Left renal pelvis (tissue), 4 donors: ENCODE results near the gene RPS19BP1. TPM values are rescaled to one million over a fixed set of nuclear protein-coding genes. Genes with fewer than 3 reads are reported as not detected.
"Not testable (repeated sequence)": the region's sequence is repeated elsewhere in the genome, so short reads cannot be mapped to it uniquely, and the experiment has no call there.

Source experiments
- DNase-seq, 4 donors: peaks; one replicate each; pipeline ENCODE4 v3.0.0-alpha.2; 2013; ENCODE audit warnings: low read depth in 4 of 4, low spot score in 3 of 4
- polyA plus RNA-seq, 4 donors: library from polyadenylated mRNA; unstranded; fragments of 120-200 nt; gene quantifications; one replicate each; pipeline ENCODE4 v1.2.1, GENCODE V29; 2013; ENCODE audit not compliant: insufficient read length in 4 of 4

The RPS19BP1 gene
- polyA plus RNA-seq, 4 donors = 33.2 to 61.4 (median 44.0) TPM

DNA sequence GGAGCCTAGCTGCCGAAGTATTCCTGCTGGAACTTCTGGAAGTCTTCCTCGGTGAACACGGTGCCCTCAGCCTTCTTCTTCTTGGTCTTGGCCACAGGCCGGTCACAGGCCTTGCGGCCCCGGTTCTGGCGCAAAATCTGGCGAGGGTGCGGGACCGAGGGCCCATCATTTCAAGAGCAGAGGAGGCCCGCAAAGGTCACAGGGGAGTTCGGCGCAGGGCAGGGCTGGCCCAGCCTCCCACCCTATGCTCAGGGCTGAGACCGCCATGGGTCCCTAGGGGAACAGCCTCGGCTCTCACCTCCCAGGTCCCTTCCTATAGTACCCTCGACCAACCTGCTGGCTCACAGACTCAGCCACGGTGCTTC is 3.1 kb downstream of the RPS19BP1 start:
- DNase-seq = no peak

DNA sequence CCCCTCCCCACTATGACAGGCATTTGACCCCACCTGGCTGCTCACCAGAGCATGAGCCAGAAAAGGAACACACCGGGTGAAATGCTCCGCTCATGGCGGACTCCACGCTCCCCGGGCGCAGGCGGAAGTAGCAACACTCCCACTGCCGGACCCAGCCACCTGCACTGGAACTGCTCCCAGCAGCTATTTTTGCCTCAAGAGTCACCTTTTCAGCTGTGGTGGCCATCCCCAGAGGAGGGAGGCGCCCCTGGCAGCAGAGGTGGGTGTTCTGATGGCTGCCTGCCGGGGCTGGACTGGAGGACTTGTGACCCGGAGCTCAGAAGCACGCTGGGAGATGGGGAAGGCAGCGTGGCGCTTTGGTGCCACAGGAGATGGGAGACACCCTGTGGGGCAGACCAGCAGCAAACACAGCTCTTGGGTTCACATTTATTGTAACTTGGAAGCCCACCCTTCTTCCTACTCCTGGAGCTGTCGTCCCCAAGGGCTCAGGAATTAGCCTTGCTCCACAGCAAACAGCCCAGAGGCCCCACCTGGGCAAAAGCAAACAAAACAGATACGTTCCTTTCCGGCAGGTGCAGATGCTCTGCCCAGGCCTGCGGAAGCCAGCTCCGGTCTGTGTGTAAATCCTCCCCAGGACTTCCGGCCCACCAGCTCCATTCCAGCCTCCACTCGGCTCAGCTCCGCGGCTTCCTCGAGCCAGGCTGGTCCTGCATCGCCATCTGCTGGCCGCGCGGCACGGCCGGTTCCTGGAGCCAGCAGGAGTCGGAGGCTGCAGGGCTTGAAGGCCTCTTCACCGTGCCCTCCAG is 3.7 kb downstream of the RPS19BP1 start:
- peak in 3 of 4 donors; percentile 69 to 88 (median 80) for DNase-seq

DNA sequence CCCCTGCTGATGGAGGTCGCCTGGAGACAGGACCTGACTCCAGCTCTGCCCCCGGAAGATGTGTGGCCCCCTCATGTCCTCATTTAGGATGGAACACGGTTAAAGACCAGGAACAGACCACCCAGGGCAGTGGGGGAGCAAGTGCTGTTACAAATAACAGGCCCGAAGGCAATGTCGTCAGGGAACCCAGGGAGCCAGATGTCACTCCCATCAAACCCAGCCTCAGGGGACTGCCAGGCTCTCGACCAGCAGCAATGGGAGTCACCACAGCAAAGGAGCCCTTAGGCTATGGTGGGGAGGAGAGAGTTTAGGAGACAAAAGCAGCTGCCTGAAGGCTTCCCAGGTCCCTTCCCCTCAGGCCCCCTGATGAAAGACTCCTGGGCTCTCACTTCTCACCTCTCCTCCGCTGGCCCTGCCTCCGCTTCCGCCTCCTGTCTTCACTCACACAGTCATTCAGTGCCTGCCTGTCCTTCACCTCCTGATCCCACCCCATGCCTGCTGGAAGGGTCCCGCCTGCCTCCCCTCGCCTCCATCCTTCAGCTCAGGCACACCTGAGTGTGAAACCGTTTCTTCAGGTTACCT is 4.4 kb downstream of the RPS19BP1 start:
- no peak for DNase-seq

DNA sequence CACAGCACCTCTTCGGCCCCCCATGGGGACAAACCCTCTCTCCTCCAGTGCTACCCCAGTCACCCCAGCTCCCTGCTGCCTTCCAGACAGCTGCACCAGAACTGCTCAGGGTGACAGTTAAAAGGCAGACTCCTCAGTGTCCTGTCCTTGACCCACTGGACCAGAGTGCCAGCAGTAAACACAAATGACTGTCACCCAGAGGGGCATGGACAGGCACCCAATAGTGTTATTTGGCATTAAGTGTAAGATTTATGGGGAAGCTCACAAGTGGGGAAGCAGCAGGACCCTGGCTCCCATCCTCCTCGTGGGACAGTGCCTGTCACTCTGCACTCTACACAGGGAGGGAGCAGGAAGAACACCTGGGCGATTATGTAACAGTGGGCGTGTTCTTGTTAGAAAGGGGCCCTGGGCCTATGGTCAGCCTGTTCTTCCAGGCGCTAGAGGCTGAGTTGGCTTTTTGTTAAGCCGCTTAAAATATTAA is 5.0 kb downstream of the RPS19BP1 start:
- no peak for DNase-seq

DNA sequence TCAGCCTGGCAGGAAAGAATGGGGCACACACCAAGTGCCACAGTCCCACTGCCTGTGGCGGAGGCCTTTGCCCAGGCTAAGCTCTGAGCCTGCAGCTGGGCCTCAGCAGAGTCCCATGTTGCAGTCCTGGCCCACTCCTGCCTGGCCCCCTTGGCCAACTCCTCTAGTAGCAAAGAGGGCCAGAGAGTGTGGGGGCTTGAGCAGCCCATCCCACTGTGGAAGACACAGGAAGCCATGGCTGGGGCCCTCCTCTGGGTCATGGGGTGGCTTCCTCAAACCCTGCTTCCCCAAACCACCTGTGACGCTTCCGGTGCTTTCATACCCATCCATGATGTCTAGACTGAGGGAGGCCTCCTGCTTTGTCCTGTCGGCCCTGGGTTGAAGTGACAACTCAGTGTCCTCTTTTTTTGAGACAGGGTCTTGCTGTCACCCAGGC is 5.8 kb downstream of the RPS19BP1 start:
- no peak for DNase-seq

DNA sequence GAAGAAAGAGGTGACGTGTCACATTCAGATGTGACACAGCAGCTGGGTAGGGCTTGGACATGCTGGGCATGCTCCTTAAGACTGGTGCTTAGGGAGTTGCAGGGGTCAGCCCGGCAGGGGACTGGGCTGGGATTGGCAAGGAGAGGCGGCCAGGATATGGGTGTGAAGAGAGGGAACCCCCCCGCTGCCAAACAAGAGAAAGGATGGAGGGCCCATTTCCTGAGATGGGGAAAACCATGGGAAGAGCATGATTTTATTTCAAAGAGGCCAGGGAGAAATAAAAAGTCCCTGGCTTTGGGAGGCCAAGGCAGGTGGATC is 6.9 kb downstream of the RPS19BP1 start:
- no peak for DNase-seq

DNA sequence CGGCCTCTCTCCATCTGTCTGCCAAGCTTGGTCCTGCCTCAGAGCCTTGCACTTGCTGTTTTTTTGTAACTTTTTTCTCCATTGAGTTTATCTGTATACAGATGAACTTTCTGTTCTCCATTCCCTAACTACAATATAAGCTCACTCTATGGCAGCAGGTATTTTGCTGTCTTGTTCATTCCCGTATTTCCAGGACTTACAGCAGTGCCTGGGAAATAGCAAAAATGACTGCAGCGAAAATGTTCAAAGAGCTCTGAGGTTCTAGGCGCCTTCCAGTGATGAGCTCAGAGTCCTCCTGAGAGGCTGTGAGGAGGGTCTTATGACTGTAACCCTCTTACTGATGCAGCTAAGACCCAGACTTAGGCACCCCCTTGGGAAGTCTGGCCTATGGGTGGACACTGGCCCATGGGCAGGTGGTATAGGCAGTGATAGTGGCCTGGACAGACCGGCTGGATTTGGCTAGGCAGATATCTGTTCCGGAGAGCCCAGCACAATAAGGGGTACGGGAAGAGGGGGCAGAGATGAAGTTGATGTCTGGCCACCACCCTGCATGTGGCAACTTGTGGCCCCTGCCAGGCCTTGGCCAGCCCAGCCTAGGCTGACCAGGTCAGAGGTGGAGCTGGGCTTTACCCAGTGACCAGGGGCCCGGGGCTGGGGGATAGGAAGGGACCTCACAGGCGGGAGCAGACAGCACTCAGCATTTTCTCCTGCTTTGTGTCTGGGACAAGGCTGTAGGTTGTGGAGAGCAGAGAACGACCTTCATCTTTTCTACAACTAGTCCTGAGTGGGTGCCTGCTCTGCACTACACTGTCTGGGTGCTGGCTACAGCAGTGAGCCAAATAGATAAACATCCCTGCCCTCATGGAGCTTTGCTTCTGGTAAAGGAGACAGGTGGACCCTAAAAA is 7.5 kb downstream of the RPS19BP1 start:
- no peak for DNase-seq

DNA sequence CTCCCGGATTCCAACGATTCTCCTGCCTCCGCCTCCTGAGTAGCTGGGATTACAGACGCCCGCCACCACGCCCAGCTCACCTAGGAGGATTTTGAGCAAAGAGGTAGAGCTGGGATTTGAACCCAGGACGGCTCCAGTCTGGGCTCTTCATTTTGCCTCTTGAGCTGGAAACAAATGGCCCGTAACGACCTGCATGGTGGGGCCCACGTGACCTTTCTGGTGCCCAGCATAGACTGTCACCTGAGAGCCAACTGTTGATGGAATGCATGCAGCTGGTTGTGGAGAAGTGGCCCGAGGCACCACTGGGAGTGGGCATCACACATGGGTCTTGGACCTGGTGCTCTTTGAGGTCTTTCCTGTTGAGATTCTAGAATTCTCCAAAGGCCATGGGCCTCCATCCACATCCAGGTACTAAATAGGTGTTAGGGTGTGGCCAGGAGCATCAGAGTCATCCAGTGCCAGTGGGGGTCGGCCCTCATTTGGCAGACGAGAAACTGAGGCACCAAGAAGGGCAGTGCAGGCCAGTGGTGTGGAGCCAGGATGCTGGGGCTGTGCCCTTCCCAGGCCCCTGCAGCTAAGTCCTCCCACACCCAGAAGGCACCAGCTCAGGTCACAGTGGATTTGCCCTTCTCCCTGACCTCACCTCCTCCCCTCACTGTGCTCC is 8.3 kb downstream of the RPS19BP1 start:
- DNase-seq = no peak

DNA sequence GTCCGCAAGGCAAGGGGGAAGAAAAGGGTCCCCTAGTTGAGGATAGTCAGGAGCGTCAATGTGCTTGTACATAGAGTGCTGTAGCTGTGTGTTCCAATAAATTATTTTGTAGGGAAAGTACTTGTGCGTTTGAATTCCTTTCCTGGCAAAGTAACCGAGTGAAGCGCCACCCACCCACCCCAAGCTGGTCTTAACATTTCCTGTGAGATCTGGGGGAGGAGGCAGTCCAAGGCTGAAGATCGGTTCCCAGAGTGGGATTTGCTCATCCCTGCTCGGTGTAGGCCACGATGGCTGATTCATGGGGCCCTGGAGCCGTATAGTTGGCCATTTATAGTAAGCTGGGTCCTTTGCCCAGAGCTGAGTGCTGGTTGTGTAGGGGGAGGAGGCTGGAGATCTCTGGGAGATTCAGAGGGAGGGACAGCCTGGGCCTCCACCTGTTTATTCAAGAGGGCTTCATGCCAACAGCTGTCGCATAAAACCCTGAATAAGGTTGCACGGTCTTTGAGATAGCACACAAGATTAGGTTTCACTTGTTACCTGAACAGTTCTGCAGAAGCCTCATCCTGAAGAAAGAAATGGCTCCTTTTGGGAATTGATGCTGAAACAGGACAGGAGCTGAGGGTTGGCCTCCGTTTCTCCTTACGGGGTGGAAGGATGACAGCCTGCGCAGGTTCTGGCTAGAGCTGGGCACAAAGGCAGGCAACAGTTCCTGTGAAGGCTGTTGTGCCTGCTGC is 9.8 kb downstream of the RPS19BP1 start:
- no peak for DNase-seq

DNA sequence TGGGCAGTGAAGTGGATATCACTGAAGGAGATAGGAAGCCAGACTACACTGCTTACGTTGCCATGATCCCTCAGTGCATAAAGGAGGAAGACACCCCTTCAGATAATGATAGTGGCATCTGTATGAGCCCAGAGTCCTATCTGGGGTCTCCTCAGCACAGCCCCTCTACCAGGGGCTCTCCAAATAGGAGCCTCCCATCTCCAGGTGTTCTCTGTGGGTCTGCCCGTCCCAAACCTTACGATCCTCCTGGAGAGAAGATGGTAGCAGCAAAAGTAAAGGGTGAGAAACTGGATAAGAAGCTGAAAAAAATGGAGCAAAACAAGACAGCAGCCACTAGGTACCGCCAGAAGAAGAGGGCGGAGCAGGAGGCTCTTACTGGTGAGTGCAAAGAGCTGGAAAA is 10.5 kb downstream of the RPS19BP1 start:
- DNase-seq = not testable (repeated sequence)

DNA sequence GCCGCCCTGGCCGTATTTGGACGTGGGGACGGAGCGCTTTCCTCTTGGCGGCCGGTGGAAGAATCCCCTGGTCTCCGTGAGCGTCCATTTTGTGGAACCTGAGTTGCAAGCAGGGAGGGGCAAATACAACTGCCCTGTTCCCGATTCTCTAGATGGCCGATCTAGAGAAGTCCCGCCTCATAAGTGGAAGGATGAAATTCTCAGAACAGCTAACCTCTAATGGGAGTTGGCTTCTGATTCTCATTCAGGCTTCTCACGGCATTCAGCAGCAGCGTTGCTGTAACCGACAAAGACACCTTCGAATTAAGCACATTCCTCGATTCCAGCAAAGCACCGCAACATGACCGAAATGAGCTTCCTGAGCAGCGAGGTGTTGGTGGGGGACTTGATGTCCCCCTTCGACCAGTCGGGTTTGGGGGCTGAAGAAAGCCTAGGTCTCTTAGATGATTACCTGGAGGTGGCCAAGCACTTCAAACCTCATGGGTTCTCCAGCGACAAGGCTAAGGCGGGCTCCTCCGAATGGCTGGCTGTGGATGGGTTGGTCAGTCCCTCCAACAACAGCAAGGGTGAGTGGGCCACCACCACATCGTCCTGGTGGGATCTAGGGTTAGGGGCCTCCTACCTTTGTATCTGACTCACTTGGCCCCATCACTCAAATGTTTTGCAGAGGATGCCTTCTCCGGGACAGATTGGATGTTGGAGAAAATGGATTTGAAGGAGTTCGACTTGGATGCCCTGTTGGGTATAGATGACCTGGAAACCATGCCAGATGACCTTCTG is 11.3 kb downstream of the RPS19BP1 start:
- DNase-seq = not testable (repeated sequence)

DNA sequence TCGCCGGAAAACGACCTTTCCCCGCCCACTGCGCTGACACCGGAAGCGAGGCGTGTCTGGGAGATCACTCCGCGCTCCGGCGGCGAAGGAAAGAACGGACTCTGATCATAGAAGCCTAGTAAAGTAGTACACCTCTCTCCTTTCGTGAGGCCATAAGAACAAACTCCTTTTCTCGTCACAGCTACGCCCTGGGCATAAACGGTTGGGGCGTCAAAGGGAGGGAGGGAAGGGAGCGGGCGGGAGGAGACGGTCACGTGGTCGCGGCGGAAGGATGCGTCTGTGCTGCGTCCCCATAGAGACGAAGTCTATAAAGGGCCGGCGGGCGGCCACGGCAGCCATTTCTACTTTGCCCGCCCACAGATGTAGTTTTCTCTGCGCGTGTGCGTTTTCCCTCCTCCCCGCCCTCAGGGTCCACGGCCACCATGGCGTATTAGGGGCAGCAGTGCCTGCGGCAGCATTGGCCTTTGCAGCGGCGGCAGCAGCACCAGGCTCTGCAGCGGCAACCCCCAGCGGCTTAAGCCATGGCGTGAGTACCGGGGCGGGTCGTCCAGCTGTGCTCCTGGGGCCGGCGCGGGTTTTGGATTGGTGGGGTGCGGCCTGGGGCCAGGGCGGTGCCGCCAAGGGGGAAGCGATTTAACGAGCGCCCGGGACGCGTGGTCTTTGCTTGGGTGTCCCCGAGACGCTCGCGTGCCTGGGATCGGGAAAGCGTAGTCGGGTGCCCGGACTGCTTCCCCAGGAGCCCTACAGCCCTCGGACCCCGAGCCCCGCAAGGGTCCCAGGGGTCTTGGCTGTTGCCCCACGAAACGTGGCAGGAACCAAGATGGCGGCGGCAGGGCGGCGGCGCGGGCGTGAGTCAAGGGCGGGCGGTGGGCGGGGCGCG is 12.1 kb downstream of the RPS19BP1 start, which contains the start of gene ATF4:
TSS of gene ATF4 (plus strand) at position 337 of the 880 bp plus-strand sequence. CDS start 884 bp downstream, outside the sequence.
- DNase-seq = peak in 3 of 4 donors; percentile 98 to 100 (median 98)

DNA sequence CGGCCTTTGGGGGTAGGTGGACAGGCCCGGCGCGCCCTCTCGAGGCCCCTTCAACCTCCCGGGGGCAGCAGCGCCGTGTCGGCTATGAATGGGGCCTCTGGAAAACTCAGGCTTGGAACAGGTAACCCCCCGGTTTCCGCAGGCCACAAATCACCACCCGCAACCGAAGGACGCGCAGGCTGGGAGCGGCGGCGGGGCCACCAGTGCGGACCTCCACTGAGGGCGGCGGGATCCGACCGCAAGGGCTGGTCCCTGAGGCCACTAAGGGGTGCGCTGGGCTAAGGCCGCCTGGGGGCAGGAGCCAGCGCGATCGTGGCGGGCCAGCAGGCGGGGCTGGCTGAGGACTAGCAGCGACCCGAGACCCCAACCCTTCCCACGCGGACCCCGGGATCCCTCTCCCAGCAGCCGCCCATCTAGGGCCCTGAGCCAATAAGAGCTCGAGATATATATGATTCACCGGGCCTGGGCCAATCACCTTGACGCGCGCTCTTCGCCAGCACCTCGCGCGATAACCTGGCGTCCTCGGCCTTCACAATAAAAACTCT is 12.8 kb downstream of the RPS19BP1 start:
- peak in 1 of 4 donors; percentile 98 for DNase-seq

DNA sequence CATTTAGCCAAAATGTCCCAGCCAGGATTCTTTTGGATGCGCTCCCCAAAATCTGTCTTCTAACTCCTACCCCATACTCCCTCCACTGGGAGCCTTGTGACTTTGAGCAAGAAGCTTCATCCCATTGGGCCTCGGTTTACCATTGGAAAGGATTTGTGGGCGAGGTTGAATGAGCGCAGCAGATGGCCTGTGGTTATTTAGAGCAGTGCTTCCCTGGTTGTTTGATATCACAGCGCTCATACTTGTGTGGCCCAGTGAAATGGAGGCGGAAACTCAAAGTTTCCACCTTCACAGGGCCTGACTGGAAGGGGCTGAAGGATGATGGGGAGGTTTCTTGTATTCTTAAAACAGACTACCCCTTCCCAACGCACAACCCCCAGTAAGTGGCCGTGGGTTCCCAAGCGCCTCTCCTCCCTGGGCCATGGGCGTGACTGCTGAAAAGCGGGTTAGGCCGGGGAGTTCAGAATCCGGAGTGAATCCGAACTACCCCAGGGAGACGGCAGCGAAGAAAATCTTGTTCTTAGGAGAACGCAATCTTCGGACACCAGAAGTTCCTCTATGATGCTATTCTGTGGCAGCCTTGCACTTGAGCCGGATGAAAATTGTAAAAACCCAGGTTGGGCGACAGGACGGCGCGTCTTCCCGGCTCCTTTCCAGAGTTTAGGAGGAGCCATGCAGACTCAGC is 13.4 kb downstream of the RPS19BP1 start:
- no peak for DNase-seq

DNA sequence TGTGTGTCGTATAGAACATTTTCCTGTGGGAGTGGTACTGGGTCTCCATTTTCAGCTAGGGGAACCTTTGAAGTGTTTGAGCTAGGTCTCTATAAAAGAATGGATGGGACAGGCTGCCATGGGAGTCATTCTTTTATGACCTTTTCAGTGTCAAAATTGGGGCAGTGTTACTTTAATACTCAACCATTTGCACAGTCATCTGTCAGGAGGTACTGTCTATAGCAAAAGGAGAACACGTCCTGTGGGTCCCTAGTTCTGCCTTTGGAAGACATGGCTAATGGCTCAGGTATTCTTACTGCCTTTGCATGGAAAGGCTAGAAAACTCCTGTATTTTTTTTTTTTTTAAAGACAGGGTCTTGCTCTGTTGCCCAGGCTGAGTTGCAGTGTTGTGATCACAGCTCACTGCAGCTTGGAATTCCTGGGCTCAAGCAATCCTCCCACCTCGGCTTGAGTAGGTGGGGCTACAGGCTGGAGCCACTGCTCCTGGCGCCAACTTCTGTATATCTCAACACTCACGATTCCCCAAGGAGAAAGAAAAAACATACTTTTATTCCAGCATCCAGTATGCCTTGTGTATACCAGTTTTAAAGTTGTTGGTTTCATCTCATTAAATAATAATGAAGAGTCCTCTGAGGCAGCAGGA is 14.3 kb downstream of the RPS19BP1 start:
- no peak for DNase-seq

DNA sequence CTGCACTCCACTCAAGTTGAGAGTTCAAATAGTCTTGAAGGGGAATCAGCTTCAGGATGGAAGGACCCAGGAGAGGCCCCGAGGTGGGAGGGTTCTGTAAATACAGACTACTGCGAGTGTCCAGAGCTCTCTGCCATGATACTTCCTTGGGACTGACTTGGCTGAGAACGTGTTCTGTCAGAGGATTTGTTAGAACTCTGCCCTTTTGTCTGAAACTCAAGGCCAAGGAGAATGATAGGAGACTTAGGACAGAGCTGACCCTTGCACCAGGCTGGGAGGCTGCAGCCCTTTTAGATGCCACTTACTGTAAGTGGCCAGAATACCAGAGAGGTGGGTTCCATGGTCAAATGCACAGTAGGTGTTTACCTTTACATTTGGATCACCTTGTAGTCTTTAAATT is 15.1 kb downstream of the RPS19BP1 start:
- no peak for DNase-seq
